Neural crest cell (in vitro differentiated cells): ENCODE results near the gene XPO1. TPM values are rescaled to one million over a fixed set of nuclear protein-coding genes. Genes with fewer than 3 reads are reported as not detected.

Source experiments
- DNase-seq: peaks from one replicate; pipeline ENCODE4 v3.0.0; 2021; ENCODE audit warnings: low read depth, mixed read lengths, low spot score
- H3K27ac Mint-ChIP-seq: one replicate; pipeline ENCODE4 v1.8.0; 2021; ENCODE audit warnings: mild to moderate bottlenecking, mixed read lengths; ENCODE audit not compliant: unreplicated experiment
- H3K27me3 Mint-ChIP-seq: 2 replicates; pipeline ENCODE4 v1.8.0; 2021; ENCODE audit warnings: low read depth, mild to moderate bottlenecking, mixed read lengths
- H3K36me3 Mint-ChIP-seq: 2 replicates; pipeline ENCODE4 v1.8.0; 2021; ENCODE audit warnings: low read depth, mild to moderate bottlenecking, mixed read lengths
- H3K4me1 Mint-ChIP-seq: 2 replicates; pipeline ENCODE4 v1.8.0; 2021; ENCODE audit warnings: mixed read lengths
- H3K4me3 Mint-ChIP-seq: one replicate; pipeline ENCODE4 v1.8.0; 2021; ENCODE audit warnings: mild to moderate bottlenecking, mixed read lengths
- H3K9me3 Mint-ChIP-seq: 2 replicates; pipeline ENCODE4 v1.8.0; 2021; ENCODE audit warnings: mixed read lengths
- total RNA-seq: library from RNA; stranded (reverse); gene quantifications from 2 replicates; pipeline ENCODE4 v1.2.1, GENCODE V29; 2021
- TF ChIP-seq, protein P1 (sequence below): fragments of 200-600 bp; sonication (generic); conservative IDR thresholded peaks from 2 replicates; pipeline ENCODE4 v1.5.0; 2021; ENCODE audit warnings: antibody characterized with exemption, mild to moderate bottlenecking

Gene XPO1
- total RNA-seq, 1 donor from 2014 or later: 233 TPM

DNA sequence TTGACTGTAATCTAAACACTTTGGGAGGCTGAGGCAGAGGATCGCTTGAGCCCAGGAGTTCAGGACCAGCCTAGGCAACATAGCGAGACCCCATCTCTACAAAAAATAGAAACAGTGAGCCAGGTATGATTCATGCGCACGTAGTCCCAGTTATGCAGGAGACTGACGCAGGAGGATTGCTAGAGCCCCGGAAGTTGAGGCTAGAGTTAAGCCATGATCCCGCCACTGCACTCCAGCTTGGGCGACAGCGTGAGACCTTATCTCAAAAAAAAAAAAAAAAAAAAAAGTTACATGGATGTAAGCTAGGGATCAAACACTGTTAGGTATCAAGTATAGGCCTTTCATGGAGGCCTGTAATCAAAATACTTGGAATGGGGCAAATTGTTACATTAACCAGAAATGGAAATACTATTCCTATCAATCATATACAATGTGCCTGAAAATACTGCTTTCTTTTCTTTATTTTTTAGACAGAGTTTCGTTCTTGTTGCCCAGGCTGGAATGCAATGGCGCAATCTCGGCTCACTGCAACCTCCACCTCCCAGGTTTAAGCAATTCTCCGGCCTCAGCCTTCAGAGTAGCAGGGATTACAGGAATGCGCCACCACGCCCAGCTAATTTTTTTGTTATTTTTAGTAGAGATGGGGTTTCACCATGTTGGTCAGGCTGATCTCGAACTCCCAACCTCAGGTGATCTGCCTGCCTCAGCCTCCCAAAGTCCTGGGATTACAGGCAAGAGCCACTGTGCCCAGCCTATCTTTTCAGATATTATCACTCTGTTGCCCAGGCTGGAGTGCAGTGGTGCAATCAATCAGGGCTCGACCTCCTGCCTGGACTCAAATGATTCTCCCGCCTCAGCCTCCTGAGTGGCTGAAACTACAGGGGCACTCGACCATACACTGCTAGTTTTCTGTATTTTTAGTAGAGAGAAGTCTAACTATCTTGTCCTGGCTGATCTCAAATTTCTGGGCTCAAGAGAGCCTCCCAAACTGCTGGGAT, 27.2 kb downstream of the XPO1 start:
- H3K36me3 Mint-ChIP-seq: peaks cover 13% of the 10 kb centered on the region
- peak overlapping the region; percentile 57 for H3K27ac Mint-ChIP-seq
- no peak for DNase-seq
- TF ChIP-seq, protein P1, sequence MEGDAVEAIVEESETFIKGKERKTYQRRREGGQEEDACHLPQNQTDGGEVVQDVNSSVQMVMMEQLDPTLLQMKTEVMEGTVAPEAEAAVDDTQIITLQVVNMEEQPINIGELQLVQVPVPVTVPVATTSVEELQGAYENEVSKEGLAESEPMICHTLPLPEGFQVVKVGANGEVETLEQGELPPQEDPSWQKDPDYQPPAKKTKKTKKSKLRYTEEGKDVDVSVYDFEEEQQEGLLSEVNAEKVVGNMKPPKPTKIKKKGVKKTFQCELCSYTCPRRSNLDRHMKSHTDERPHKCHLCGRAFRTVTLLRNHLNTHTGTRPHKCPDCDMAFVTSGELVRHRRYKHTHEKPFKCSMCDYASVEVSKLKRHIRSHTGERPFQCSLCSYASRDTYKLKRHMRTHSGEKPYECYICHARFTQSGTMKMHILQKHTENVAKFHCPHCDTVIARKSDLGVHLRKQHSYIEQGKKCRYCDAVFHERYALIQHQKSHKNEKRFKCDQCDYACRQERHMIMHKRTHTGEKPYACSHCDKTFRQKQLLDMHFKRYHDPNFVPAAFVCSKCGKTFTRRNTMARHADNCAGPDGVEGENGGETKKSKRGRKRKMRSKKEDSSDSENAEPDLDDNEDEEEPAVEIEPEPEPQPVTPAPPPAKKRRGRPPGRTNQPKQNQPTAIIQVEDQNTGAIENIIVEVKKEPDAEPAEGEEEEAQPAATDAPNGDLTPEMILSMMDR: no peak
- H3K27me3 Mint-ChIP-seq: no peaks in the 10 kb centered on the region
- H3K4me1 Mint-ChIP-seq: peaks cover 4% of the 10 kb centered on the region
- no peak overlapping the region for H3K4me3 Mint-ChIP-seq
- H3K9me3 Mint-ChIP-seq: no peaks in the 10 kb centered on the region

DNA sequence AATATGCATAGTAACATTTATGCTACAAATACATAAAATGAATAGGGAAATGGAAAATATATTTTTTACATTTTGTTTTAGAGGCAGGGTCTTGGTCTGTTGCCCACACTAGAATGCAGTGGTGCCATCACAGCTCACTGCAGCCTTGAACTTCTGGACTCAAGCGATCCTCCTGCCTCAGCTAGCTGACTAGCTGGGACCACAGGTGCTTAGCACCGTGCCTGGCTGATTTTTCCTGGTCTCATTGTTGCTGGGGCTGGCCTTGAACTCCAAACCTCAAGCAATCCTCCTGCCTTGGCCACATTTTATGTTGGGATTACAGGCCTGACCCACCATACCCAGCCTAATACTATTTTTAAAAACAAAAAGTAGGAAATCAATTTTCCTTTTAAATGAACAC, 33.2 kb downstream of the XPO1 start:
- Mint-ChIP-seq H3K27ac (no peak overlapping the region), H3K27me3 (no peaks in the 10 kb centered on the region), H3K36me3 (peaks cover 6% of the 10 kb centered on the region), H3K4me1 (no peaks in the 10 kb centered on the region), H3K4me3 (no peak overlapping the region), H3K9me3 (no peaks in the 10 kb centered on the region)
- TF ChIP-seq, protein P1: no peak
- DNase-seq: no peak

DNA sequence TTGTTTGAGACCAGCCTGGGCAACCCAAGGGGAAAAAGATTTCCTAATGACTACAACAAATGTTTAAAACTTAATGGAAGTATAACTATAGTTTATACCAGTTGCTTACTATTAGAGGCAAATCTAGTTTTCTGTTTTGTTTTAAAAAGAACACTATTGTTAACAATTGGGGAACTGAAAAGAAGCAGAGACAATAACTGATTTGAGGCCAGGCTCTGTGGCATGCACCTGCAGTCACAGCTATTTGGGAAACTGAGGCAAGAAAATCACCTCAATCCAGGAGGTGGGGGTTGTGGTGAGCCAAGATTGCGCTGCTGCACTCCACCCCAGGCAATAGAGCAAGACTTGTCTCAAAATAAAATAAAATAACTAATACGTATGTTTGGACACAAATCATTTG, 39.1 kb downstream of the XPO1 start:
- Mint-ChIP-seq H3K27me3 (no peaks in the 10 kb centered on the region), H3K4me3 (no peak overlapping the region), H3K9me3 (no peaks in the 10 kb centered on the region), H3K4me1 (no peaks in the 10 kb centered on the region), H3K27ac (no peak overlapping the region), H3K36me3 (peaks cover 14% of the 10 kb centered on the region)
- TF ChIP-seq, protein P1: no peak
- DNase-seq: no peak

DNA sequence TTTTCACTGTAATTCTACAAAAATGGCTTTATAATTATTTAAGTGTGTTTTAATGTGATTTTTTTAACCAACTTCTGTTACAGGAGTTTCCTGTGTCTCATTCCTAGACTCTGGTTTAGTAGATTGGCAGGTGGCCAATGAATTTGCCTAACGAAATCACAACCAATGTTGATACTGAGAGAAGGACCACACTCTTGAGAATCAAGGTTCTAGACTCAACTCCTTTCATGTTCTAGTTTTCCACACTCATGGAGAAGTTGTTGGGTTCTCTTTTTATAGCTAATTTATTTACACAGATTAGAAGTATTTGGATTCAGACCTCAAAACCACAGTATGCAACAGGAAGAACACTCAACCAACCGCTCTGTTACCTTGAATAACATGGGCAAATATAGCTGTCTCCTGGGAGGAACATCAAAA, 44.6 kb downstream of the XPO1 start:
- Mint-ChIP-seq H3K4me3 (no peak overlapping the region), H3K9me3 (no peaks in the 10 kb centered on the region), H3K36me3 (peaks cover 28% of the 10 kb centered on the region)

DNA sequence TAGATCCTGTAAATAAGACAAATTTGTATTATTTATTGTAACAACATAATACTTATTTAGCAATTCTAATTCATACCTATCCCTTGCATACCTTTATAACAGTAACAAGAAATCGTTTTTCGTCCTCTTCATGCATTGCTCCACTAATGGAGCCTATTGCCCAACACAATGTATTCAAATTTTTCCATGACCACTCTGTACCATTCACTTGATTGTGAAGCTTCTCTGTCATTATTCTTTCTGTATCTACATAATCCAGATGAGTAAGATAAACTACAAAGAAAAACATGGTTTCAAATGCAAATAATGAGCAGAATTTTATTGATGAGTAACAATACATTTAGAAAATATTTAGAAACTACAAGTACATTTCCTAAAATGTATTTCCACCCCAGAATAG, 45.7 kb downstream of the XPO1 start:
- Mint-ChIP-seq H3K9me3 (no peaks in the 10 kb centered on the region), H3K36me3 (peaks cover 29% of the 10 kb centered on the region), H3K4me1 (no peaks in the 10 kb centered on the region), H3K4me3 (no peak overlapping the region), H3K27ac (no peak overlapping the region), H3K27me3 (no peaks in the 10 kb centered on the region)
- TF ChIP-seq, protein P1: no peak
- DNase-seq: no peak

More for the DNA sequence above, 44.6 kb downstream of the XPO1 start:
- H3K27ac Mint-ChIP-seq: no peak overlapping the region
- DNase-seq: no peak
- no peaks in the 10 kb centered on the region for H3K27me3 Mint-ChIP-seq
- TF ChIP-seq, protein P1: no peak
- no peaks in the 10 kb centered on the region for H3K4me1 Mint-ChIP-seq
